Mammary epithelial cell (primary cell): ENCODE data around the gene GDAP2.
A peak's percentile ranks its signal among the peaks of the same experiment; 100 is the strongest.

ENCODE experiments used
- EZH2 ChIP-seq: IDR thresholded peaks from 2 replicates; pipeline ENCODE4 v1.6.1; 2012; ENCODE audit warnings: low read length, inconsistent platforms, borderline replicate concordance
- TF ChIP-seq, protein P1 (sequence below), 2 donors: IDR thresholded peaks in 1 of 2; conservative IDR thresholded peaks in 1 of 2; 2 replicates each; pipeline ENCODE4 v1.5.1; 2011 to 2012; ENCODE audit warnings: inconsistent platforms in 2 of 2, low read length in 2 of 2, mild to moderate bottlenecking in 2 of 2, control low read depth in 1 of 2, low read depth in 1 of 2; ENCODE audit not compliant: insufficient read depth in 1 of 2; ENCODE audit errors: extremely low read depth in 1 of 2

DNA sequence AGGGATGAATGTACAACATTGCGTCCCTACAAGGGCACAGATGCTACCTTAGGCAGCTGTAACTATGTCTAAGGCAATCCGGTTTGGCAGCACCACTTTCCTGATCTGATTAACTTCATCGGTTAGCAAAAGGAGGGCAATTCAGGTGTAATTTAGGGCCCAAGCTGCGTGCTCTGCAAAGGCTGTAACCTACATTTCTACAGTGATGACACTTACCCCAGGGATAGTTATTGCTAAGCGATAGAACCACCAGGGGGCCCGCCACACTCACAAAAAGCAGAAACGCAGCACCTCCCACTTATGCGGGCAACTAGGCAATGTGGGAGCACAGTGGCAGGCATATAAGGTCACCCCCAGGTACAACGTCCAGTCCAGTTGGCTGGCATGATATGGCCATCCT, 113.5 kb downstream of the GDAP2 start:
- TF ChIP-seq, protein P1, sequence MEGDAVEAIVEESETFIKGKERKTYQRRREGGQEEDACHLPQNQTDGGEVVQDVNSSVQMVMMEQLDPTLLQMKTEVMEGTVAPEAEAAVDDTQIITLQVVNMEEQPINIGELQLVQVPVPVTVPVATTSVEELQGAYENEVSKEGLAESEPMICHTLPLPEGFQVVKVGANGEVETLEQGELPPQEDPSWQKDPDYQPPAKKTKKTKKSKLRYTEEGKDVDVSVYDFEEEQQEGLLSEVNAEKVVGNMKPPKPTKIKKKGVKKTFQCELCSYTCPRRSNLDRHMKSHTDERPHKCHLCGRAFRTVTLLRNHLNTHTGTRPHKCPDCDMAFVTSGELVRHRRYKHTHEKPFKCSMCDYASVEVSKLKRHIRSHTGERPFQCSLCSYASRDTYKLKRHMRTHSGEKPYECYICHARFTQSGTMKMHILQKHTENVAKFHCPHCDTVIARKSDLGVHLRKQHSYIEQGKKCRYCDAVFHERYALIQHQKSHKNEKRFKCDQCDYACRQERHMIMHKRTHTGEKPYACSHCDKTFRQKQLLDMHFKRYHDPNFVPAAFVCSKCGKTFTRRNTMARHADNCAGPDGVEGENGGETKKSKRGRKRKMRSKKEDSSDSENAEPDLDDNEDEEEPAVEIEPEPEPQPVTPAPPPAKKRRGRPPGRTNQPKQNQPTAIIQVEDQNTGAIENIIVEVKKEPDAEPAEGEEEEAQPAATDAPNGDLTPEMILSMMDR (conservative IDR thresholded peaks at IDR 0.05 in 1 of 2, IDR thresholded peaks at IDR 0.05 in 1 of 2; ENCODE audit: extremely low read depth in 1 of 2, insufficient read depth in 1 of 2, low read depth in 1 of 2, low read length in 2 of 2), result peak in 1 of 2 donors; percentile 11
- no peak for TF ChIP-seq EZH2
